Measurements from ENCODE around the gene NCAN. TPM values are rescaled to one million over a fixed set of nuclear protein-coding genes. Genes with fewer than 3 reads are reported as not detected.
A peak's percentile ranks its signal among the peaks of the same experiment; 100 is the strongest.

Gene NCAN
- total RNA-seq, 8 experiments from 2014 or later = 7.1 to 211 (median 27.4) TPM

DNA sequence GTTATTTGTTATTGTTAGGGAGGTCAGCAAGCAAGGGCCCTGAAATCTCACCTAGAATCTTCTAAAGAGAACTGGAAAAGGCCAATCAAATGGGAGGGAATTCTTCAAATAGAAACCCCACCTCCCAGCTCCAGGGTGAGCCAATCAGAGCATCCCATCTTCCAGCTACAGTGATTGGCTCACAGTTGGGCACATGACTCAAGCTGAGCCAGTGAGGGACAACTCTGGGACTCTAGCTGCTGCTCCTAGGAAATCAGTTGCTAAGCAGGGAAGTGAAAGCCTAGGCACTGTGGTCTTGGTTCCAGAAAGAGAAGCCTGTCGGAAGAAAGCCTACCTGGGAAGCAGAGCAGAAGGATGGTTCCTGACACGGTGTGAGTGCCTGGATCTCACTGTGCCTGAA, 48.0 kb downstream of the NCAN start:
- in situ Hi-C loops (cut with MboI; ENCODE audit: low pct_unique_long_range_greater_than_20kb in 2 of 9, low sequenced_read_pairs in 9 of 9, unreplicated experiment in 9 of 9) = no loop called here
- ATAC-seq (replicated peaks in 6 of 8) = peak in 3 of 8 experiments; percentile 60 to 68 (median 66)
- WGBS, 10 experiments = 20 to 83% (median 69%) methylated on average over 1 to 2 of the region's 2 CpGs; no CpG with 5 or more reads in 5 of the 10 experiments
- Histone ChIP-seq H3K27ac (no peak overlapping the region), H3K4me1 (replicated peaks in 1 of 2) (peaks cover 19 to 25% of the 10 kb centered on the region in 2 donors), H3K4me3 (no peak overlapping the region)

DNA sequence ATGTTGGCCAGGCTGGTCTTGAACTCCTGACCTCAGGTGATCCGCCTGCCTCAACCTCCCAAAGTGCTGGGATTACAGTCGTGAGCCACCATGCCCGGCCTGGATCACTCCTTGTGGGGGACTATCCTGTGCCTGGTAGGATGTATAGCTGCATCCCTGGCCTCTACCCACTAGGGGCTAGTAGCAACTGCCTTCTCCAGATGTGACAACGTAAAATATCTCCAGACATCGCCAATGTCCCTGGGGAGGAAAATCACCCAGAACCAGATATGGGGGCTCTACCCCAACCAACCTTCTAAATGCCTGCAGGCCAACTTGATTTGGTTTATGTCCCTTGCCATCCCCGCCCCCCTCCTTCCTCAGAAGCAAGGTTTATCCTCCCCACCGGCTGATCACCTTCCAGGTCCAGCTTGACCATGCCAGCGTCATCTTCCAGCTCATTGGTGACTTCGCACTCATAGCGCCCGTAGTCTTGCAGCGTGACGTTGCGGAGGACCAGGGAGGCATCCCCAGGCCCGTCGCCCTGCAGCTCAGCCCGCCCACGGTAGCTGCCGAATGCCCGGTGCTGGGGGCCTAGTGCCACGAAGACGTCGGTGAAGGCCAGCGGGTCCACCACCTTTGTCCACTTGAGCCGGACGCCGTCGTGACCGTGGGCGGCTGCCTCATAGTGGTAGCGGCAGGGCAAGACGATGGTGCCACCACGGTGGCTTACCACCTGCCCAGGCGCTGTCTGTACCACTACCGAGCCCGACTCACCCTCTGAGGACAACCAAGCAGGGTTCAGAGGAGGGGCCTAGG, 48.9 kb downstream of the NCAN start:
- Histone ChIP-seq H3K27ac (peak overlapping the region in 1 of 2 donors; percentile 17), H3K4me1 (replicated peaks in 1 of 2) (peaks cover 19 to 23% of the 10 kb centered on the region in 2 donors), H3K4me3 (no peak overlapping the region)
- no peak for ATAC-seq (replicated peaks in 6 of 8)
- 18 to 100% (median 91%) methylated on average over 1 to 9 of the region's 36 CpGs; no CpG with 5 or more reads in 2 of the 10 experiments for WGBS, 10 experiments
- in situ Hi-C loops (cut with MboI; ENCODE audit: low pct_unique_long_range_greater_than_20kb in 2 of 9, low sequenced_read_pairs in 9 of 9, unreplicated experiment in 9 of 9) = no loop called here

DNA sequence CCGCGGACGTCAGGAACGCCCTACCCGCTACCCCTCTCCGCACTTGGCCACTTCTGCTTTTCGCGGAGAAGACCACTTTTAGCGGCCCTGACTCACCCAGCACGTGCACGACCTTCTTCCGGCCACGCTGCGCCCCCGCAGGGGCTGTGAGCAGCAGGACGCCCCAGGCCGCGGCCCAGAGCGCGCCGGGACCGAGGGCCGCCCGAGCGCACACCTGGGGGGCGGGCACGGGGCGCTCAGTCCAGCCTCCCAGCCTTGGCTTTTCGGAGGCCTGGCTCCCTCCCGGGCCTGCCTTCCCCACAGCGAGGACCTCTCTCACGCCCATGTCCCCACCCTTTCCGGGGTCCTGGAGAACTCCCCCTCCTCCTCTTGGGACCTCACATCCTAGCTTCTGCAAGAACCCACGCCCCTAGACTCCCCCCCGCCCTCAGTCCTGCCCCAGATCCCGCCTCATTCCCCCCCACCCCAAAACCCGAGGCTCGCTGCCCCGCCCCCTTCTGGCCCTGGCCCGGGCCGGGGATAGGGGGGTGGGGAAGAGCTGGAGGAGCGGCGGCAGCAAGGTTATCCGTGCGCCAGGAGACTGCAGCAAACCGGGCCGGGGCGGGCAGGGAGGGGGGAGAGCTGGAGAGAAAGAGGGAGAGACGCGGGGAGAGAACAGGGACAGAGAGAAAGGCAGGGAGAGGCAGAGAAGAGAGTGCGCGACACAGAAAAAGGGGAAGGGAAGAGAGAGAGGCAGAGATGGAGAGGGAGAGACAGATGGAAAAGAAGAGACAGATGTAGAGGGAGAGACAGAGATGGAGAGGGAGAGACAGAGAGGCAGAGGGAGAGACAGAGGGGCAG, 49.8 kb downstream of the NCAN start:
- peak in 7 of 8 experiments; percentile 18 to 78 (median 73) for ATAC-seq (replicated peaks in 6 of 8)
- 0 to 14% (median 0%) methylated on average over 2 to 4 of the region's 52 CpGs; no CpG with 5 or more reads in 4 of the 10 experiments for WGBS, 10 experiments
- in situ Hi-C loops (cut with MboI; ENCODE audit: low pct_unique_long_range_greater_than_20kb in 2 of 9, low sequenced_read_pairs in 9 of 9, unreplicated experiment in 9 of 9) = no loop called here
- Histone ChIP-seq H3K4me3 (peak overlapping the region; percentile 0 to 22 (median 19)), H3K4me1 (replicated peaks in 1 of 2) (peaks cover 13 to 14% of the 10 kb centered on the region in 2 donors), H3K27ac (peak overlapping the region in 1 of 2 donors; percentile 17)

DNA sequence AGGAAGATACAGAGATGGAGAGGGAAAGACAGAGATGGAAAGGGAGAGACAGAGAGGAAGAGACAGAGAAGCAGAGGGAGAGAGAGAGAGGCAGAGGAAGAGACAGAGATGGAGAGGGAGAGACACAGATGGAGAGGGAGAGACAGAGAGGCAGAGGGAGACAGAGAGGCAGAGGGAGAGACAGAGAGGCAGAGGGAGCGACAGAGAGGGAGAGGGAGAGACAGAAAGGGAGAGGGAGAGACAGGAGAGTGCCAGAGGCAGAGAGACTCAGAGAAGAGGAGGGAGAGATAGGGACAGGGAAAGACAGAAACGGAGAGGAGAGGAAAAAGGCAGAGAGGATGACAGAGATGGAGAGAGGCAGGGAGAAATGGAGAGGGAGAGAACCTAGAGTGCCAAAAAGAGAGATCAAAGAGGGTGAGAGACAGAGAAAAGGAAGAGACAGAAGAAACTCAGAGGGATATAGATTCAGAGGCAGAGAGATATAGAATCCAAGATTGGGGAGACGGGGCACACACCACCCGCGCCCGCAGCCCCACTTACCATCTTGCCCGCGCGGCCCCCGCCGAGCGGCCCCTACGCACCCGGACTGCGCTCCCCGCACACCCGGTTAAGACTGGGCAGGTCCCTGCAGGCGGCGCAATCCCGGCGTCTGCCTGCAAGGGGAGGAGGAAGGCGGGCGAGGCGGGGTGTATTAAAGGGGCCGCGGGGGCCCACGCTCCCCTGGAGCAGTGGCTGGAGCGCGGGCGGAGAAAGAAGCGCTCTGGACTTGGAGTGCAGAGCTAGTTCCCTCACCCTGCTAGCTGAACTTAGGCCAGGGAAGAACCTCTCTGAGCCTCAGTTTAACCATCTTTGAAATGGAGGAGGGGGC, 50.7 kb downstream of the NCAN start:
- 0 to 17% (median 7%) methylated on average over 1 to 14 of the region's 31 CpGs; no CpG with 5 or more reads in 1 of the 10 experiments for WGBS, 10 experiments
- no peak overlapping the region for H3K27ac ChIP-seq

DNA sequence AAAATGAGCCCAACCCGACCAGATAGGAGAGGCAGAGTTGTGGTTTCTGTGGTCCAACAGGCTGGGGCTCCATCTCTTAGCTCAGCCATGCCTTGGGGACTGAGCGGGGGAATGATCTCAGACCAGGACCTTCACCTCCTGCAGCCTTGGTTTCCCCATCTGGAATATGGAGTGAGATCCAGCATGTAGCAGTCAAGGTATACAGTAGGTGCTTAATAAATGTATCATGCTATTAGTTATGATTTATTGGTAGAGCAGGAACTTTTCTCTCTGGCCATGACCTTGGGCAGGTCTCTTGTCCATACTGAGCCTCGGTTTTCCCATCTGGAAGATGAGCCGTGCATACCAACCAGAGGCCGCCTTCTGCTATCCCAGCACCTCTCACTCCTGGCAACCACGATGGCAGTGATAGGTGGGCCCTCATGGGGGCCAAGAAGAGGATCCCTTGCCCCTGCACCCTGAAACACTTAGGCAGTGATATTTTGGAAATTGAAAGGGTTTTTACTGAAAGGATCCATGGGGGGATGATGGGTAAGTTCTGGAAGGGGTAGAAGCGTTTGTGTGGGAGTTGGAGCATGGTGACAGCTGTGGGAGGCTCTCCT, 52.2 kb downstream of the NCAN start:
- no peak for ATAC-seq (replicated peaks in 6 of 8)

More for the DNA sequence above, 50.7 kb downstream of the NCAN start:
- H3K4me3 ChIP-seq = peak overlapping the region in 2 of 5 donors; percentile 13 to 19
- ATAC-seq (replicated peaks in 6 of 8) = peak in 3 of 8 experiments; percentile 38 to 42 (median 40)
- in situ Hi-C loops (cut with MboI; ENCODE audit: low pct_unique_long_range_greater_than_20kb in 2 of 9, low sequenced_read_pairs in 9 of 9, unreplicated experiment in 9 of 9) = no loop called here
- peaks cover 6 to 10% of the 10 kb centered on the region in 2 donors for H3K4me1 ChIP-seq (replicated peaks in 1 of 2)

DNA sequence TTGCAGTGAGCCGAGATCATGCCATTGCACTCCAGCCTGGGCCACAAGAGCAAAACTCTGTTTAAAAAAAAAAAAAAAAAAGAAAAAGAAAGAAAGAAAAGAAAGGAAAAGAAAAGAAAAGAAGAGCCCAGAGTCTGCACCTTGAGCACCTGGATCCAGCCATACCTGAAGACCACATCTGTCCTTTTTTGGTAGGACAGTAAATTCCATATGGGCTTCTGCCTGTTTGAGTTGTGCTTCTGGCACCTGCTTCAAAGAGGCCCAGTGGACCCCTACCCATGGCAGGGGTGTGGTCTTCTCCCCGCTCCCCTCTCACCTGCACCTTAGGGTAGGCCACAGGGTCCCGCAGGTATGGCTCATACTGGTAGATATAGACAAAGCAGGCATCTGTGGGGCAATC, 55.5 kb downstream of the NCAN start:
- H3K27ac ChIP-seq = no peak overlapping the region
- in situ Hi-C loops (cut with MboI; ENCODE audit: low pct_unique_long_range_greater_than_20kb in 2 of 9, low sequenced_read_pairs in 9 of 9, unreplicated experiment in 9 of 9) = no loop called here
- WGBS, 10 experiments = 90 to 100% (median 100%) methylated on average over 1 of the region's 3 CpGs; no CpG with 5 or more reads in 7 of the 10 experiments
- peaks cover 0 to under 1% of the 10 kb centered on the region in 2 donors for H3K4me1 ChIP-seq (replicated peaks in 1 of 2)
- no peak overlapping the region for H3K4me3 ChIP-seq
- ATAC-seq (replicated peaks in 6 of 8) = no peak

More for the DNA sequence above, 52.2 kb downstream of the NCAN start:
- no peak overlapping the region for H3K27ac ChIP-seq
- WGBS, 10 experiments = 0 to 100% (median 50%) methylated on average over 1 to 4 of the region's 7 CpGs; no CpG with 5 or more reads in 3 of the 10 experiments
- H3K4me3 ChIP-seq = no peak overlapping the region
- in situ Hi-C loops (cut with MboI; ENCODE audit: low pct_unique_long_range_greater_than_20kb in 2 of 9, low sequenced_read_pairs in 9 of 9, unreplicated experiment in 9 of 9) = no loop called here
- peaks cover 6 to 10% of the 10 kb centered on the region in 2 donors for H3K4me1 ChIP-seq (replicated peaks in 1 of 2)

DNA sequence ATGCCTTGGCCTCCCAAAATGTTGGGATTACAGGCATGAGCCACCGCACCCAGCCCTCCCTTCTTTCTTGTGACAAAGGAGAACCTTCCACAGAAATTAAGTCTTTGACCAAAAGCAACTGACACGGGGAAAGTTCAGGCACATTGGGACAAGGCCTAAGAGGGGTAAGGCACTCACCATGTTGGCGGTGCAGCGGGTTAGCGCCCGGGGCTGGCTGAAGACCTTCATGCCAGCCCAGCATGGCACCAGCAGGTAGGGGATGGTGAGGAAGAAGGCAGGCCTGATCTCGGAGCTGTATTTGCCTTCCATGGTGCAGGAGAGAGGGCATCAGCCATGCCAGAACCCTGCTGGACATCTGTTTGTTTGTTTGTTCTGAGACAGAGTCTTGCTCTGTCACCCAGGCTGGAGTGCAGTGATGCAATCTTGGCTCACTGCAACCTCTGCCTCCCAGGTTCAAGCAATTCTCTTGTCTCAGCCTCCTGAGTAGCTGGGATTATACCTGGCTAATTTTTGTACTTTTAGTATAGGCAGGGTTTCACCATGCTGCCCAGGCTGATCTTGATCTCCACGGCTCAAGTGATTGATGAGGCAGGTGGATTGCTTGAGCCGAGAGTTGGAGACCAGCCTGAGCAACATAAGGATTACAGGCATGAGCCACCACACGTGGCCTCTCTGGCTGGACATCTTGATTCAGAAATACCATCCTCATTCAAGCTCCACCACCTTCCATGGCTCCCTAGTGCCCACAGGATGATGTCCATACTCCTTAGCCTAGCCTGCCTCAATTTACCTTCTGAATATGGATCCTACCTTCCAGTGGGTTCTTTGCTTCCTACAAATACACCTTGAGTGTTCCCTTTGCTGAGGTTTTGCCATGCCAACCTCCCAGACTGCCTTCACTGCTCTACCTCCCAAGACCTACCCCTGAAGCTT, 57.0 kb downstream of the NCAN start:
- in situ Hi-C loops (cut with MboI; ENCODE audit: low pct_unique_long_range_greater_than_20kb in 2 of 9, low sequenced_read_pairs in 9 of 9, unreplicated experiment in 9 of 9) = no loop called here
- ATAC-seq (replicated peaks in 6 of 8) = no peak
- 33 to 100% (median 65%) methylated on average over 1 to 7 of the region's 10 CpGs; no CpG with 5 or more reads in 2 of the 10 experiments for WGBS, 10 experiments
- H3K4me1 ChIP-seq (replicated peaks in 1 of 2) = peaks cover 0 to 6% of the 10 kb centered on the region in 2 donors
- H3K27ac ChIP-seq = no peak overlapping the region
- no peak overlapping the region for H3K4me3 ChIP-seq

DNA sequence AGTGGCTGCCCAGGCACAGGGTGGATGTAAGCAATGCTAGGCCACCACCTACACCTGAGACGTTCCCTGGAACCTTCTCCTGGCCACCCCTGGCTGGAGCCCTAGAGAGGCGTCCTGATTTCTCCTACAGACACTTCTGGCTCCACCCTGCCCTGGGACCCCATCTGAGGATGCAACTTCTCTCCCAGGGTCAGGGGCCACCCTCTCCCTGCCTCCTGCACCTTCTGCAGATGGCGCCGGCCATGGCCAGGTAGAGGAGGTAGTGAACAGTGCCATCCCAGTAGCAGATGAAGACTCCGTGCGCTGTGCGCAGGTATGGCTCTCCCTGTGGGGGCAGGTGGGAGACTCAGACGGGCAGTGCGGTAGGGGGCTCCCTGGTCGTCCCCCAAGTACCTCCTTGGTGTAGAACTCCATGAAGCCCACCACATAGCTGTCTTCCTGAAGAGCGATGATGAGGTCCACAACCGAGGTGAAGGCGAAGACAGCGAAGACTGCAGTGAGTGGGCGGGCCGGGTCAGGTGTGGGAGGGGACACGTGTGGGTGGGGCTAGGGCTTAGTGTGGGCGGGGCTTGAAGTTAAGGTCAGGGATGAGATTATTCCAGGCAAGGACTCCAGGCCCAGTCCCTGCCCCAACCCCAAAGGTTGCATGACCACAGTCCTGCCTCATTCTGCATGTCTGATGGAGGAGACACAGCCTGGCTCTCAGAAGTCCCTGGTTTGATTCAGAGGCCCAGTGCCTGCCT, 58.4 kb downstream of the NCAN start:
- H3K4me3 ChIP-seq = no peak overlapping the region
- peaks cover 0 to 6% of the 10 kb centered on the region in 2 donors for H3K4me1 ChIP-seq (replicated peaks in 1 of 2)
- in situ Hi-C loops (cut with MboI; ENCODE audit: low pct_unique_long_range_greater_than_20kb in 2 of 9, low sequenced_read_pairs in 9 of 9, unreplicated experiment in 9 of 9) = no loop called here
- no peak overlapping the region for H3K27ac ChIP-seq
- WGBS, 10 experiments = 60 to 100% (median 80%) methylated on average over 2 of the region's 18 CpGs; no CpG with 5 or more reads in 7 of the 10 experiments
- ATAC-seq (replicated peaks in 6 of 8) = no peak

DNA sequence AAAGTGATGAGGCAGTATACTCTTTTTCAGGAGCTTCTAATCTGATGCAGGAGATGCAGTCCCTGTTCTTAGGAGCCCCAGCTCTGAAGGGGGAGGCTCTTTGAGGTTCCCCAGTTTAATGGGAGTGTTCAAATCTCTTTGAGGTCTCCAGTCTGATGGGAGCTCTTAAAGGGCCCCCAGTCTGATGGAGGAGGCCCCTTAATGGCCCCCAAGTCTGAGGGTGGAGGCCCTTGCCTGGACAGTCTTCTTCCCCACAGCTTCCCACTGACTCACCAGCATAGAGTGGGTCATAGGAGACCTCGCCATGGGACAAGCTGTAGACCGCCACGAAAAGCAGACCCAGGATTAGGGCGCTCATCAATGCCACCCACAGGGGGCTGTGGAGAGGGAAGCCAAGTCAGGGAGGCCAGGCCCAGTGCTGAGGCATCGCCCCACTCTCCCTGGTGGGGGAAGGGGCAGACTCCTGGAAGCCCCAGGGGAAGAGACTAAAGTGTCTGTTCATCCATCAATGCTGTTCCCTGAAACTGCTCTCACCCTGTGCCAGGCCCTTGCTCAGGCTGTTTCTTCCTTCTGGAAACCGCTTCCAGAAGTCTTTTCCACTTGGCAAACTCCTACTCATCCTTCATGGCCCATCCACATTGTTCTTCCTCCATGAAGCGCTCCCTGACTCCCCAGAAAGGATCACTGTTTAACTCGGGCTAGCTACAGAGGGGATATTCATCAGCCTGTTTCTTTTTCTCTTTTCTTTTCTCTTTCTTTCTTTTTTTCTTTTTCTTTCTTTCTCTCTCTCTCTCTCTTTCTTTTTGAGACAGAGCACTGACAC, 59.2 kb downstream of the NCAN start:
- in situ Hi-C loops (cut with MboI; ENCODE audit: low pct_unique_long_range_greater_than_20kb in 2 of 9, low sequenced_read_pairs in 9 of 9, unreplicated experiment in 9 of 9) = no loop called here
- 80 to 100% (median 88%) methylated on average over 1 to 4 of the region's 8 CpGs; no CpG with 5 or more reads in 1 of the 10 experiments for WGBS, 10 experiments
- H3K4me1 ChIP-seq (replicated peaks in 1 of 2) = peaks cover 0 to 6% of the 10 kb centered on the region in 2 donors
- no peak for ATAC-seq (replicated peaks in 6 of 8)
- no peak overlapping the region for H3K4me3 ChIP-seq
- no peak overlapping the region for H3K27ac ChIP-seq

Data from motor neuron (in vitro differentiated cells).